Body of pancreas (tissue), 4 donors: ENCODE measurements around the gene CDT1.

Experiments used
- POLR2A ChIP-seq, 3 donors: fragments of 450-650 bp; IDR thresholded peaks; one replicate each; pipeline ENCODE4 v1.6.1; 2016; ENCODE audit warnings: antibody characterized with exemption in 3 of 3, mild to moderate bottlenecking in 2 of 3
- TF ChIP-seq, protein P1 (sequence below), 7 experiments: fragments of 450-650 bp in 4 of 7; fragments of 200-600 bp in 3 of 7; sonication (generic) in 3 of 7; IDR thresholded peaks; one replicate each; pipeline ENCODE4 v1.5.1; 2016 to 2019; ENCODE audit warnings: antibody characterized with exemption in 7 of 7

- TF ChIP-seq, protein P1, sequence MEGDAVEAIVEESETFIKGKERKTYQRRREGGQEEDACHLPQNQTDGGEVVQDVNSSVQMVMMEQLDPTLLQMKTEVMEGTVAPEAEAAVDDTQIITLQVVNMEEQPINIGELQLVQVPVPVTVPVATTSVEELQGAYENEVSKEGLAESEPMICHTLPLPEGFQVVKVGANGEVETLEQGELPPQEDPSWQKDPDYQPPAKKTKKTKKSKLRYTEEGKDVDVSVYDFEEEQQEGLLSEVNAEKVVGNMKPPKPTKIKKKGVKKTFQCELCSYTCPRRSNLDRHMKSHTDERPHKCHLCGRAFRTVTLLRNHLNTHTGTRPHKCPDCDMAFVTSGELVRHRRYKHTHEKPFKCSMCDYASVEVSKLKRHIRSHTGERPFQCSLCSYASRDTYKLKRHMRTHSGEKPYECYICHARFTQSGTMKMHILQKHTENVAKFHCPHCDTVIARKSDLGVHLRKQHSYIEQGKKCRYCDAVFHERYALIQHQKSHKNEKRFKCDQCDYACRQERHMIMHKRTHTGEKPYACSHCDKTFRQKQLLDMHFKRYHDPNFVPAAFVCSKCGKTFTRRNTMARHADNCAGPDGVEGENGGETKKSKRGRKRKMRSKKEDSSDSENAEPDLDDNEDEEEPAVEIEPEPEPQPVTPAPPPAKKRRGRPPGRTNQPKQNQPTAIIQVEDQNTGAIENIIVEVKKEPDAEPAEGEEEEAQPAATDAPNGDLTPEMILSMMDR (IDR thresholded peaks at IDR 0.05), result no peak
- TF ChIP-seq POLR2A (IDR thresholded peaks at IDR 0.05), result no peak
Observed at GRCh38 chr16:88835818-88836217, 32.2 kb downstream of the CDT1 start.
